ENCODE measurements around the gene NEDD8. TPM values are rescaled to one million over a fixed set of nuclear protein-coding genes. Genes with fewer than 3 reads are reported as not detected.

NEDD8 gene
- total RNA-seq, 1 experiment from 2014 or later, result 195 TPM

- no peak for DNase-seq
- Histone ChIP-seq H3K27me3 (ENCODE audit: control insufficient read depth, insufficient read depth, low read length) (no peaks in the 10 kb centered on the region), H3K36me3 (replicated peaks; ENCODE audit: control insufficient read depth, insufficient read depth, low read length) (peaks cover 1% of the 10 kb centered on the region; the same call in 1 of the 2 replicates), H3K4me3 (ENCODE audit: insufficient read depth, low read depth, low read length) (no peak overlapping the region)
Observed at GRCh38 chr14:24192933-24193332, 39.2 kb downstream of the NEDD8 start.

DNA sequence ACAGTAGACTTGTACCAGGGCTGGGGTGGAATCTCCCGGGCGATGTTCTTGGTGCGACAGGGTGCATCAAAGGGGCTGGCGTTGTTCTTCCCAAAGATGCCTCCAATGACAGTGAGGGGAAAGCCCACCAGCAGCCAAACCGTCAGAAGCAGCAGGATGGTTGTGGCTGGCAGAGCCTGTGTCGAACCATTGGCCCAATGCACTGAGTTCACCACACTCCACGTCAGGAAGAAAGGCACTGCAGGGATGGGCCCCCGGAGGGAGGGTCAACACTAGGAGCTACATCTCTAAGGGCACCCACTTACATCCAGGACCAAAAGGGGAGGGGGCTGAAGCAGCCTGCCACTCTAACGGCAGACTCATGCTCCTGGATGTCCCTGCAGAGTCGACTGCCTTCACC, 41.8 kb downstream of the NEDD8 start:
- Histone ChIP-seq H3K36me3 (replicated peaks; ENCODE audit: control insufficient read depth, insufficient read depth, low read length) (peaks cover 19% of the 10 kb centered on the region), H3K27me3 (ENCODE audit: control insufficient read depth, insufficient read depth, low read length) (no peaks in the 10 kb centered on the region), H3K4me3 (ENCODE audit: insufficient read depth, low read depth, low read length) (no peak overlapping the region)
- no peak for DNase-seq

- H3K4me3 ChIP-seq (ENCODE audit: insufficient read depth, low read depth, low read length), result no peak overlapping the region
- no peak for DNase-seq
- H3K36me3 ChIP-seq (replicated peaks; ENCODE audit: control insufficient read depth, insufficient read depth, low read length), result peaks cover 29% of the 10 kb centered on the region
- H3K27me3 ChIP-seq (ENCODE audit: control insufficient read depth, insufficient read depth, low read length), result no peaks in the 10 kb centered on the region
Observed at GRCh38 chr14:24189460-24189859, 42.7 kb downstream of the NEDD8 start.

GRCh38 chr14:24189059-24189375, 43.1 kb downstream of the NEDD8 start:
- no peak for DNase-seq
- Histone ChIP-seq H3K4me3 (ENCODE audit: insufficient read depth, low read depth, low read length) (no peak overlapping the region), H3K36me3 (replicated peaks; ENCODE audit: control insufficient read depth, insufficient read depth, low read length) (peaks cover 30% of the 10 kb centered on the region), H3K27me3 (ENCODE audit: control insufficient read depth, insufficient read depth, low read length) (no peaks in the 10 kb centered on the region)

GRCh38 chr14:24188251-24189058, 43.7 kb downstream of the NEDD8 start, which contains the start of gene IPO4:
Gene IPO4, minus strand, starts transcription at chr14:24188816. Its CDS starts 29 bp downstream, at chr14:24188787.
- peak; percentile 99 for DNase-seq
- Histone ChIP-seq H3K4me3 (ENCODE audit: insufficient read depth, low read depth, low read length) (peak within 1 kb of the TSS; percentile 88), H3K36me3 (replicated peaks; ENCODE audit: control insufficient read depth, insufficient read depth, low read length) (peaks cover 31% of the 10 kb centered on the region), H3K27me3 (ENCODE audit: control insufficient read depth, insufficient read depth, low read length) (no peaks in the 10 kb centered on the region)

DNA sequence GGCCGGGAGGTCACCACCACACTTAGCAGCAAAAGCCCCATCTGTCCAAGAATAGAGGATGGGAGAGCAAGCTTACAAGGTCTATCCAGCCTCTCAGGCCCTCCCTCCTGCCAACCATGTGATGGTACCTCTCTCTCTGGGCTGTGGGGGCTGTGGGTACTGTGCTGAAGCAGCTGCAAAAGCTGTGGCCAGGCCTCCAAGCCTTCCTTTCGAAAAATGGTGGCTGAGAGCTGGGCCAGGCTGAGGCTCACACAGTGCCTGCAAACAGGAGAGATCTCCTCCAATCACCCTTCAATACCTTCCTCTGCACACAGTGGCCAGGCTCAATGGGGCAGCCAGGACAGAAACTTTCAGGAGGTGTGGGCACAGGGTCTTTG, 44.6 kb downstream of the NEDD8 start:
- no peak for DNase-seq
- H3K36me3 ChIP-seq (replicated peaks; ENCODE audit: control insufficient read depth, insufficient read depth, low read length), result peaks cover 32% of the 10 kb centered on the region
- no peaks in the 10 kb centered on the region for H3K27me3 ChIP-seq (ENCODE audit: control insufficient read depth, insufficient read depth, low read length)
- no peak overlapping the region for H3K4me3 ChIP-seq (ENCODE audit: insufficient read depth, low read depth, low read length)

- Histone ChIP-seq H3K36me3 (replicated peaks; ENCODE audit: control insufficient read depth, insufficient read depth, low read length) (peaks cover 34% of the 10 kb centered on the region), H3K27me3 (ENCODE audit: control insufficient read depth, insufficient read depth, low read length) (no peaks in the 10 kb centered on the region), H3K4me3 (ENCODE audit: insufficient read depth, low read depth, low read length) (no peak overlapping the region)
- DNase-seq, result no peak
Observed at GRCh38 chr14:24186831-24187538, 45.2 kb downstream of the NEDD8 start.

DNA sequence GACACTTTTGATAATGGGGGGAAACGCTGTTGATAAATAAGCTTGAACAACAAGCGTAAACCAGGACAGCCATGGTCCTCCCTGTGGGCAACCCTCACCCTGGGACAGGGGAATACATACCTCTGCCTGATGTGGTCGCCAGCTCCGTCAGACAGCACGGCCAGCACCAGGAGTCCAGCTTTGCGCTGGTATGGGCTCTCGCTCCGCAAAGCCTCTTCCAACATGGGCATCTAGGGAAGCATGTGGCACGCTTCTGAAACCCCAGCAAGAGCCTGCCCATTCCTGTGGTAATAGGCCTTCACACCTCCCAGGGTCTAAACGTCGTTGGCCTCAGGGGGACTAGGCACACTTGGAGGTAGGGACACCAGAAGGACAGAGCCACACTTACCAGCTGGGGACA, 46.4 kb downstream of the NEDD8 start:
- DNase-seq, result no peak
- no peaks in the 10 kb centered on the region for H3K27me3 ChIP-seq (ENCODE audit: control insufficient read depth, insufficient read depth, low read length)
- H3K36me3 ChIP-seq (replicated peaks; ENCODE audit: control insufficient read depth, insufficient read depth, low read length), result peaks cover 43% of the 10 kb centered on the region
- H3K4me3 ChIP-seq (ENCODE audit: insufficient read depth, low read depth, low read length), result no peak overlapping the region

- Histone ChIP-seq H3K36me3 (replicated peaks; ENCODE audit: control insufficient read depth, insufficient read depth, low read length) (peaks cover 46% of the 10 kb centered on the region), H3K4me3 (ENCODE audit: insufficient read depth, low read depth, low read length) (no peak overlapping the region), H3K27me3 (ENCODE audit: control insufficient read depth, insufficient read depth, low read length) (no peaks in the 10 kb centered on the region)
- no peak for DNase-seq
Observed at GRCh38 chr14:24185026-24185425, 47.1 kb downstream of the NEDD8 start.

DNA sequence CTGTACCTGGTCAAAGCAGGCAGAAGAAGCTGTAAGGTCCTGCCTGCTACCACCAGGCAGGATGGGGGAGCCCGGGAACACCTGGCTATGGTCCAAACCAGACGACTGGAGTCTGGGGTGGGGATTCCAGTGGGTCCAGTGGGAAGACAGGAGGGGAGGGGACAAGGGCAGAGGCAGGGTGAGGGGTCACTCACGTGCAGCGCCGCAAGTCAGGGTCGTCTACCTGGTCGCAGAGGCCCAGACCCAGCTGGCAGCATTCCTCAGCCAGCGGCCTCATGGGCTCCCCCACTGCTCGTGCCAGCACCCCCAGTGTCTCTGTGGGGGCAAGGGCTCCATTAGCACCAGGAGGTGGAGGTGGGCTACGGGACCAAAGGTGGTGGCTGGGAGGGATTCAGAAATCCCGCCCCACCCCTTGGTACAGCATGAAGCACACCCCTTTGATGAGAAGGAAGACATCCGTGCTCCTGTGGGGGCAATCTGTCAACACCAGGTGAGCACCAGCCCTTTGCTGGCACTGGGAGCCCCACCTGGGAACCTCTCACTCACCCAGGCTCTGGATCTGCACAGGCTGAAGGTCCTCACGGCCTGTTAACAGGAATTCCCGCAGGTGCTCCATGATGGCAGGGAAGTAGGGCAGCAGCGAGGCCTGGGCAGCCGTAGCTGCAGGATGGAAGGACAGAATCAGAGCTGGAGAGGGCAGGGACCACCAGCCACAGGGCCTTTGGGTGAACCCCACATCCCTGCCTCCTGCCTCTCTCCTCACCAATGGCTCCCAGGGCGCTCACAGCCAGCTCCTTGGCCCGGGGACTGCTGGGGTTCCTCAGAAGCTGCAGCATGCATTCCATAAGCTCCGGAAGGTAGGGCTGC, 47.8 kb downstream of the NEDD8 start:
- H3K27me3 ChIP-seq (ENCODE audit: control insufficient read depth, insufficient read depth, low read length), result no peaks in the 10 kb centered on the region
- DNase-seq, result no peak
- no peak overlapping the region for H3K4me3 ChIP-seq (ENCODE audit: insufficient read depth, low read depth, low read length)
- peaks cover 49% of the 10 kb centered on the region for H3K36me3 ChIP-seq (replicated peaks; ENCODE audit: control insufficient read depth, insufficient read depth, low read length)

GRCh38 chr14:24183014-24183481, 49.1 kb downstream of the NEDD8 start:
- no peak for DNase-seq
- H3K36me3 ChIP-seq (replicated peaks; ENCODE audit: control insufficient read depth, insufficient read depth, low read length), result peaks cover 55% of the 10 kb centered on the region

DNA sequence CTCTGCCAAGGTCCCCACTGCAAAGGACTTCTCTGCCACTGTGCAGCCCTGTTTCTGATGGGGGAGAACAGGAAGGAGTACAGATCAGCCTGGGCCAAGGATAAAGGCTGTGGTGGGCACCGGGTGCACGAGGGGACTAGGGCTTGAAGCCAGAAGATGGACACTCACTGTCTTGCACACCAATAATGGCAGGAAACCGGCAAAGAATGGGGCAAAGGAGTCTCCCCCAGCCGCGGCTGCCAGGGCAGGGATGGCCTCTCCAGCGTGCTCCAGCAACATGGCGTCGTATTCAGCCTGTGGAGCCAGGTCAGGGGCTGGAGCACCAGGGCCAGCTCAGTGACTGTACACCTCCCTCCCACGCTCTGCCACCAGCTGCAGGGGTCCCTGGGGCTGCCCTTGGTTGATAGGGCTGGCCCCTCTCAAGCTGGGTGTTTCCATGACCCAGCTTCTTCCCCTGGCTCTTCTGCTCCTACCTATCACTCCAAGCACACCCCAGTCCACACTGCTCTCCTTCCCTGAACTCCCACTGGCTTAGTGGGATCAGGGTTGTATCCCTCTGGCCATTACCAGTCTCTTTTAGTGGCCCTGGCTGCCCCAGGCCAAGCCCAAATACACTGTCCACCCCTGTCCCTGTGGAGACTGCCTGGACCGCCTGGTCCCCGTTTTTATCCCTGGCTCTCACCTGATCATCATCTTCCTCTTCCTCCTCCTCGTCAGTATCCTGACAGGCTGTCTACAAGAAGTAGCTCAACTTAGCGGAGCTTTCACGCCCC, 49.9 kb downstream of the NEDD8 start:
- Histone ChIP-seq H3K27me3 (ENCODE audit: control insufficient read depth, insufficient read depth, low read length) (no peaks in the 10 kb centered on the region), H3K36me3 (replicated peaks; ENCODE audit: control insufficient read depth, insufficient read depth, low read length) (peaks cover 55% of the 10 kb centered on the region), H3K4me3 (ENCODE audit: insufficient read depth, low read depth, low read length) (no peak overlapping the region)
- DNase-seq, result no peak

More at GRCh38 chr14:24183014-24183481, 49.1 kb downstream of the NEDD8 start:
- Histone ChIP-seq H3K4me3 (ENCODE audit: insufficient read depth, low read depth, low read length) (no peak overlapping the region), H3K27me3 (ENCODE audit: control insufficient read depth, insufficient read depth, low read length) (no peaks in the 10 kb centered on the region)

DNA sequence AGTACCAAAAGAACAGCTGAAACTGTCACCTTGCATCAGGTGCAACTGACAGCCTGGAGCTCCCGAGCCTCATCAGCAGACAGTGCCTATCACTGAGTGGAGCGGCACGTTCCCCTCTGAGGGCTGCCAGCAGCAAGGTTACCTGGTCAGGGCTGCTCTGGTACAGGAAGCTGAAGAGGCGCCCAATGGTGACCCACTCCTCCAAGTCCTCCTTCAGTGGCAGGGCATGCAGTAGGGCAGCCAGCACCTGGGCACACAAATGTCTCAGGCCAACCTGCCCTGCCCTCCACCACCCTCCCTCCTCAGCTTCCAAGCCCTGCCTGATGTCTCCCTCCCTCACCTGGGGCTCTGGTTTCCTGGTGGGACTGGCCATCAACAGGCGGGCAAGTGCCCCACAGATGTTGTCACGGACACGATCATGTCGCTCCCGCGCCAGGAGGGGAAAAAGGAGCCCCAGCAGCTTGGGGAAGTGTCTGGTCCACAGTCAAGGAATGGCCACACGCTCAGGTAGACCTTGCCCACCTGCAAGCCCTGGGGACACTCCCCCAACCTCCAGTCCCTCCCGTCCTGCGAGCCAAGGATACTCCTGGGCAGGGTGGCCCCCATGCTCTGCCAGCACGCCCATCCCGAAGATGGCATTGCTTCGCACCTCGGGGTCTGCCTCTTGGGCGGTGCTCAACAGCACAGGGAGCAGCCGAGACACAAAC, 50.6 kb downstream of the NEDD8 start:
- DNase-seq, result no peak
- Histone ChIP-seq H3K36me3 (replicated peaks; ENCODE audit: control insufficient read depth, insufficient read depth, low read length) (peaks cover 51% of the 10 kb centered on the region), H3K27me3 (ENCODE audit: control insufficient read depth, insufficient read depth, low read length) (no peaks in the 10 kb centered on the region), H3K4me3 (ENCODE audit: insufficient read depth, low read depth, low read length) (no peak overlapping the region)

All from H7 (cell line).